Iris pigment epithelial cell (primary cell): ENCODE measurements around the gene PRSS38.
"Not testable (repeated sequence)": the region's sequence is repeated elsewhere in the genome, so short reads cannot be mapped to it uniquely, and the experiment has no call there.

Source experiments
- DNase-seq: peaks from one replicate; pipeline ENCODE4 v3.0.0-alpha.2; 2011; ENCODE audit warnings: low read depth

The PRSS38 gene

DNA sequence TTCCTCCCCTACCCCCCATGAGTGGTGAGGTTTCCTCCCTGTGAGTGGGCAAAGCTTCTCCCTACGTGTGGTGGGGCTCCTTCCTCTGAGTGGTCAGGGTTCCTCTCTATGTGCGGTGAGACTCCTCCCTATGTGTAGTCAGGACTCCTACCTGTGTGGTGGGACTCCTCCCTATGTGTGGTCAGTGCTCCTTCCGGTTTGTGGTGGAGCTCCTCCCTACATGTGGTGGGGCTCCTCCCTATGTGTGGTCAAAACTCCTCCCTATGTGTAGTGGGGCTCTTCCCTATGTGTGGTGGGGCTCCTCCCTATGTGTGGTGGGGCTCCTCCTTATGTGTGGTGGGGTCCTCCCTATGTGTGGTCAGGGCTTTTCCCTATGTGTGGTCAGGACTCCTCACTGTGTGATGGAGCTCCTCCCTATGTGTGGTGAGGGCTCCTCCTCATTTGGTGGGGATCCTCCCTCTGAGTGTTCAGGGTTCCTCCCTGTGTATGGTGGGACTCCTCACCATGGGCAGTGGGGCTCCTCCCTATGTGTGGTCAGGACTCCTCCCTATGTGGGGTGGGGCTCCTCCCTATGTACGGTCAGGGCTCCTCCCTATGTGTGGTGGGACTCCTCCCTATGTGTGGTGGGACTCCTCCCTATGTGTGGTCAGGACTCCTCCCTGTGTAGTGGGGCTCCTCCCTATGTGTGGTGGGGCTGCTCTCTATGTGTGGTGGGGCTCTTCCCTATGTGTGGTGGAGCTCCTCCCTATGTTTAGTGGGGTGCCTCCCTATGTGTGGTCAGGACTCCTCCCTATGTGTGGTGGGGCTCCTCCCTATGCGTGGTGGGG lies 29.1 kb downstream of the PRSS38 start:
- DNase-seq, result no peak

DNA sequence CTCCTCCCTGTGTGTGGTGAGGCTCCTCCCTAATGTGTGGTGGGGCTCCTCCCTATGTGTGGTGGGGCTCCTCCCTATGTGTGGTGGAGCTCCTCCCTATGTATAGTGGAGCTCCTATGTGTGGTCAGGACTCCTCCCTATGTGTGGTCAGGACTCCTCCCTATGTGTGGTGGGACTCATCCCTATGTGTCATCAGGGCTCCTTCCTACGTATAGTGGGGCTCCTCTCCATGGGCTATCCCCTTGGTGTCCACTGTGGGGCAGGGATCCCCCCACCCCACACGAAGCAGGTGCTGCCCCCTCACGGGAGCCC lies 29.6 kb downstream of the PRSS38 start:
- no peak for DNase-seq

DNA sequence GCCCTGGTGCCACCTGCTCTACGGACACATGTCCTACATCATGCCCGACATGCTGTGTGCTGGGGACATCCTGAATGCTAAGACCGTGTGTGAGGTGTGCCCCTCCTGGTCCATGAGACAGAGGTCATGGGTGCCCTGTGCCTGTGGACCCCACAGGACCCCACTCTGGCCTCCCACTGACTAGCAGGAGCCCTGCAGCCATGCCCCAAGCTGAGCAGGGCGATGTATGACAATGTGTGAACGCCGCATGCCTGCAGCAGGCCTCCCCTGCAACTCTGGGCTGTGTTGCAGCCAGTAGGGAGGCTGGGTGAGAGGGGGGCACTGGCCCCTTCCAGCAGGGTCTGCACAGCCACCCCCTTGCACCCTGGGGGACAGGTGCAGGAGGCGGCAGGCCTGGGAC lies 30.0 kb downstream of the PRSS38 start:
- DNase-seq, result no peak

DNA sequence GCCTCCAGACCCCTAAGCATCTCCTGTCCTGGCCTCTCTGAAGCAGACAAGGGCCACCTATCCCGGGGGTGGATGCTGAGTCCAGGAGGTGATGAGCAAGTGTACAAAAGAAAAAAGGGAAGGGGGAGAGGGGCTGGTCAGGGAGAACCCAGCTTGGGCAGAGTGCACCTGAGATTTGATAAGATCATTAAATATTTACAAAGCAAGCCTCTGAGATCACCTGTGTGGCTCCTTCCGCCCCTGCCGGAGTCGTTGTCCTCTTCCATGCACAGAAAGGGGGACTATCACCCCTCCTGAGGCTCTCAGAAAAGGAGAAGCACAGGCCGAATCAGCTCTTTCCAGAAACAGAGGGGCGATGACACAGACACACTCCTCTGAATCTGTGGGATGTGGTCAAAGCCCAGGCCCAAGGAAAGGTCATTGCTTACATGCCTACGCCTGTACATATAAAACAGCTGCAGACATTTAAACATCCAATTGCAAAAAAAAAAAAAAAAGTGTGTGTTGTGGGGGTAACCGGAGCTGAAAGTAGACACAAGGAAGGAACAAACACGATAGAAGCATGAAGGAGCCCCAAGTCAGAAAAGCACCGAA lies 30.9 kb downstream of the PRSS38 start:
- no peak for DNase-seq

DNA sequence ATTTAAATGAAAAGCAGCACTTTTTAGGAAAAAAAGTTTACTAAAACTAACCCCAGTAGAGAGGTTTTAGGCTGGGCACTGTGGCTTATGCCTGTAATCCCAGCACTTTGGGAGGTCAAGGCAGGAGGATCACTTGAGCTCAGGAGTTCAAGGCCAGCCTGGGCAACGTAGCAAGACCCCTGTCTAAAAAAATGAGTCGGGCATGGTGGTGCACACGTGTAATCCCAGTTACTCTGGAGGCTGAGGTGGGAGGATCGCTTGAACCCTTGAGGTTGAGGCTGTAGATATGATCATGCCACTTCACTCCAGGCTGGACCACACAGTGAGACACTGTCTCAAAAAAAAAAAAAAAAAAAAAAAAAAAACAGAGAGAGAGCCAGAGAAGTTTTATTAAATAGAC lies 31.6 kb downstream of the PRSS38 start:
- DNase-seq, result not testable (repeated sequence)

- no peak for DNase-seq
These were observed 33.0 kb downstream of the PRSS38 start for GRCh38 chr1:227848430-227848932.

DNA sequence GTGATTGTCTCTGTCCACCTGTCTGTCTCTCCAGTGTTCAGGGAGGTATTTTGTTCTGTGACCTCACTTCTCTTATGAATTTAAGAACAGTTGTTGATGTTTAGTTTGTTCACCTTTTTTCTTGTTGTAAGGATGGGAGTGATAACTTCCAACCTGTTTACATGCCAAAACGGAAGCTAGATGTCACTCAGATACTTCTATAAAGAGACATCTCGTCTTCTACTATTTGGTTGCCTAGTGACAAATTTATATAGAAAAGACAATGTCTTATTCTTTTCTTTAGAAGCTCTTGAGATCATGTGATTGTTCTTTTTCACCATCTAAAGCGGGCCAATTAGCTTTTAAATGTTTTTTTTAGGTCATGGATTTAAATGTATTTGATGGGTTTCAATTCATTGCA lies 33.8 kb downstream of the PRSS38 start:
- DNase-seq, result no peak

GRCh38 chr1:227854189-227854588 lies 38.7 kb downstream of the PRSS38 start:
- DNase-seq, result no peak

DNA sequence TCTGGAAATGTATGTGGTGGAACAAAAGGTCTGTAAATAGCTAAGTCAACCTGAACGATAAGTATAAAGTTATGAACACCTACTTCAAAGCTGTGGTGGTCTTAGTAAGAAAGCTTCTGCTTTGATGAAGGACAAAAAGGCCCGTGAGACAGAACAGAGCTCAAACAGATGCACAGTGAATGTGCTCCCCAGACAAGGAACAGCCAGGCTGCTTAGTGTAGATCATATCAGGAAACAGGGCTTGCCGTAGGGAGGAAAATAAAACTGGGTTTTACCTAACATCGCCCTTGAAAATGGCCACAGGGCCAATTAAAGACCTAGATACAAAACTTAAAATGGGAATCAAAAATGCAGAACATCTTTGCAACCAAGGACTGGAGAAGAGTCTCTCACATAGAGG lies 40.2 kb downstream of the PRSS38 start:
- DNase-seq, result no peak

DNA sequence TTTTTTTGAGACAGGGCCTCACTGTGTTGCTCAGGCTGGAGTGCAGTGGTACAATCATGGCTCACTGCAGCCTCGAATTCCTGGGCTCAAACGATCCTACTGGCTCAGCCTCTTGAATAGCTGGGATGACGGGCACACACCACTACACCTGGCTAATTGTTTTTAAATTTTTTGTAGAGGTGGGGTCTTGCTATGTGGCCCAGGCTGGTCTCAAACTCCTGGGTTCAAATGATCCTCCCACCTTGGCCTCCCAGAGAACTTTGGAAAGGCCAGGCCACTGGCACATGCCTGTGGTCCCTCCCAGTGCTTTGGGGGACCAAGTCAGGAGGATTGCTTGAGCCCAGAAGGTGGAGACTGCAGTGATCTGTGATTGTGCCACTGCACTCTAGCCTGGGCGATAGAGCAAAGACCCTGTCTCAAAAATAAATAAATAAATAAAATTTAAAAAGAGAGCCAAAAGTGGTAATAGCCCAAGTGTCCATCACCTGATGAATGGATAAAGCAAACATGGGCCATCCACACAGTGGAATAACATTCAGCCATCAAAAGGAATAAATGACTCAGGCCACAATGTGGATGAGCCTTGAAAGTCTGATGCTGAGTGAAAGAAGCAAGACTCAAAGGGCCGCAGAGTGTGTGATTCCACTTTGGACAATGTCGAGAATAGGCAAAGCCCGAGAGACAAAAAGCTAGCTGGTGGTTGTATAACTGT lies 40.8 kb downstream of the PRSS38 start:
- DNase-seq, result no peak

GRCh38 chr1:227864882-227865281 lies 49.4 kb downstream of the PRSS38 start:
- DNase-seq, result no peak

GRCh38 chr1:227869279-227869842 lies 53.9 kb downstream of the PRSS38 start:
- DNase-seq, result no peak

GRCh38 chr1:227869851-227870305 lies 54.4 kb downstream of the PRSS38 start:
- DNase-seq, result no peak

GRCh38 chr1:227870366-227870765 lies 54.9 kb downstream of the PRSS38 start:
- no peak for DNase-seq

GRCh38 chr1:227871892-227872291 lies 56.4 kb downstream of the PRSS38 start:
- DNase-seq, result not testable (repeated sequence)

DNA sequence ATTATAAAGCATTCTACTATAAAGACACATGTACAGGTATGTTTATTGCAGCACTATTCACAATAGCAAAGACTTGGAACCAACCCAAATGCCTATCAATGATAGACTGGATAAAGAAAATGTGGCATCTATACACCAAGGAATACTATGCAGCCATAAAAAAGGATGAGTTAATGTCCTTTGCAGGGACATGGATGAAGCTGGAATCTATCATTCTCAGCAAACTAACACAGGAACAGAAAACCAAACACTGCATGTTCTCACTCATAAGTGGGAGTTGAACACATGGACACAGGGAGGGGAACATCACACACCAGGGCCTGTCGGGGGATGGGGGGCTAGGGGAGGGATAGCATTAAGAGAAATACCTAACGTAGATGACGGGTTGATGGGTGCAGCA lies 62.3 kb downstream of the PRSS38 start:
- not testable (repeated sequence) for DNase-seq

DNA sequence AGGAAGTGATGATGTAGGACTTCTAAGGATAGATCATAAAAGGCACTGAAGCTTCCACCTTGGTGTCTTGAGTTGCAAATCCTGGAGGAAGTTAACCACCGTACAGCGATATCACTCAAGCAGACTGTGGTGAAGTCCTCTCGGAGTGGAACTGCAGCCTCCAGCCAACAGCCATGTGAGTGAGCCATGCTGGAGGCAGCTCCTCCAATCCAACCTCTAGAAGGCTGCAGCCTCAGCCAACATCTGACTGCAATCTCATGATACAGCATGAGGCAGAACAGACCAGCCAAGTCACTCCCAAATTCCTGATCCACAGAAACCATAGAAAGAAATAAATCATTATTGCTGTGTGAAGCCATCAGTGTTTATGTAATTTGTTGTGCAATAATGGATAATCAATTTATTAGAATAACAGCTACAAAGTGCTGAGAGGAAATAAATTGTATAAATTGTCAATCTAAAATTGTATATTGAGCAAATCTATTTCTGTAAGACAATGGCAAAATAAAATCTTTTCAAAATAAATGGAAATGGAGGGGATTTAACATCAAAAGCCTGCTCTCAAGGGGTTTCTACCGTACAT lies 65.0 kb downstream of the PRSS38 start:
- no peak for DNase-seq

GRCh38 chr1:227883073-227883520 lies 67.6 kb downstream of the PRSS38 start:
- no peak for DNase-seq

GRCh38 chr1:227883641-227884301 lies 68.3 kb downstream of the PRSS38 start:
- DNase-seq, result no peak

DNA sequence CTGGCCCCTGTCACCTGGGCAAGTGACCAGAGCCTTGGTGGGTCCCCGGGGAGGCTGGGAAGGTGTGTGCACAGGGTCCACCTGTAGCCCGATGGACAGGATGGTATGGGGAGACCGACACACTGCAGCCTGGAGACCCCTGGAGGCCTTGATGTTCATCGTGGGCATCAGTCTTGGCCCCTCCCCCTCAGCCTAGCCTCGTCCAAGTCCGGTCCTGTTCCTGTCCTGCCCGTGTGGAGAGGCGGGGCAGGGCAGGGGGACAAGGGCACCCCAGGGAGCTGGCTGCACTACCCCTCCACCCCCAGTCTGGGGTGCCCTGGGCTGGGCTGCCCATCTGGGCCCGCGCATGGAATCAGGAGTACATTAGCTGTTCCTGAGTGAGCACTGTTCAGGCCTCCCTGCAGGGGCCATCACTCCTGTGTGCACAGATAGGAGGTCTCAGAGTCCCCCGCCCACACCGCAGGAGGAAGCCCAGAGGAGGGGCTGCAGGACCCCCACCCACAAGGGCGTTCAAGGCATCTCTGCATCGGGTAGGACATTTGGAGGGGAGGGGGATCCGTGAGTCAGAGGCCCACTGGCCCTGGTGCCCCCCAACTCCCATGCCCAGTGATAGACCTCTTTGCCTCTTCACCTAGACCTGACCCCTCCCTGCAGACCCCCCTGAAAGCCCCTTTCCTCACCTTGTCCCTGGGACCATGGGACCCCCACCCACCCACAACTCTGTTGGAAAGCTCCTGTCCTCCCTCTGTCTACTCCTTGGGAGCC lies 69.1 kb downstream of the PRSS38 start:
- no peak for DNase-seq

GRCh38 chr1:227885135-227885647 lies 69.7 kb downstream of the PRSS38 start:
- no peak for DNase-seq
